H7 (cell line): Measurements from ENCODE around the gene APOA1. TPM values are rescaled to one million over a fixed set of nuclear protein-coding genes. Genes with fewer than 3 reads are reported as not detected.

ENCODE experiments used
- DNase-seq: peaks from one replicate; pipeline ENCODE4 v3.0.0; 2012
- H3K27me3 ChIP-seq: 2 replicates; pipeline ENCODE4 v1.6.0; 2011; ENCODE audit warnings: mild to moderate bottlenecking, low read length; ENCODE audit not compliant: control insufficient read depth, insufficient read depth
- H3K36me3 ChIP-seq: replicated peaks from 2 replicates; pipeline ENCODE4 v1.5.1; 2011; ENCODE audit warnings: low read length; ENCODE audit not compliant: control insufficient read depth, insufficient read depth
- H3K4me3 ChIP-seq: 2 replicates; pipeline ENCODE4 v1.5.1; 2011; ENCODE audit warnings: low read depth, mild to moderate bottlenecking, control low read depth, low read length, moderate library complexity; ENCODE audit not compliant: insufficient read depth
- total RNA-seq: library from RNA; depleted of rRNA; stranded (reverse); fragments of >200 nt; shearing (Covaris generic); gene quantifications from 2 replicates; pipeline ENCODE4 v1.2.3, GENCODE V29; 2014; rRNA removed

APOA1 gene
- total RNA-seq, 1 experiment from 2014 or later = 12.8 TPM

- H3K27me3 ChIP-seq = peaks cover 6% of the 10 kb centered on the region
- peak within 1 kb of the TSS; percentile 64 for H3K4me3 ChIP-seq
- peak; percentile 92 for DNase-seq
- H3K36me3 ChIP-seq = peaks cover 31% of the 10 kb centered on the region
These were observed 49.5 kb downstream of the APOA1 start, which contains the start of gene ZPR1 for GRCh38 chr11:116787786-116788486. ZPR1 (minus strand) TSS chr11:116788023; CDS start chr11:116787990, 33 bp downstream.

- Histone ChIP-seq H3K4me3 (peak overlapping the region; percentile 64), H3K27me3 (peaks cover 6% of the 10 kb centered on the region), H3K36me3 (peaks cover 35% of the 10 kb centered on the region)
- peak; percentile 29 for DNase-seq
These were observed 50.0 kb downstream of the APOA1 start for GRCh38 chr11:116787436-116787785.

GRCh38 chr11:116786966-116787365 lies 50.5 kb downstream of the APOA1 start:
- DNase-seq = no peak
- peaks cover 39% of the 10 kb centered on the region for H3K36me3 ChIP-seq
- H3K4me3 ChIP-seq = peak overlapping the region; percentile 64
- H3K27me3 ChIP-seq = peaks cover 6% of the 10 kb centered on the region

GRCh38 chr11:116786326-116786725 lies 51.1 kb downstream of the APOA1 start:
- peaks cover 40% of the 10 kb centered on the region for H3K36me3 ChIP-seq
- H3K27me3 ChIP-seq = peaks cover 5% of the 10 kb centered on the region
- no peak for DNase-seq
- no peak overlapping the region for H3K4me3 ChIP-seq

Other genes starting within 250 kb of the APOA1 start
- 31.1 and 33.2 TPM in 2 replicates for gene BUD13, start 64.6 kb downstream of the APOA1 start, total RNA-seq
- 66.3 and 75.0 TPM in 2 replicates for gene ZPR1, start 49.6 kb downstream of the APOA1 start, total RNA-seq
- 0.07 and 0.11 TPM in 2 replicates for gene APOA5, start 45.7 kb downstream of the APOA1 start, total RNA-seq
- gene APOA4, start 14.3 kb downstream of the APOA1 start, total RNA-seq = not detected in 2 replicates
- not detected in 2 replicates for gene APOC3, start 7.7 kb downstream of the APOA1 start, total RNA-seq